AG20443 (cell line): ENCODE results near the gene GDI1.

Source experiments
- DNase-seq: peaks from one replicate; pipeline ENCODE4 v3.0.0; 2012; ENCODE audit warnings: low spot score, mixed read lengths

The GDI1 gene

GRCh38 chrX:154437971-154438893, 1.3 kb downstream of the GDI1 start:
- no peak for DNase-seq

- no peak for DNase-seq
These were observed 2.9 kb downstream of the GDI1 start for GRCh38 chrX:154439841-154440240.

GRCh38 chrX:154440623-154441357, 3.8 kb downstream of the GDI1 start:
- no peak for DNase-seq

- DNase-seq = no peak
These were observed 4.6 kb downstream of the GDI1 start for GRCh38 chrX:154441564-154441963.

- no peak for DNase-seq
These were observed 5.2 kb downstream of the GDI1 start for GRCh38 chrX:154441984-154442707.

GRCh38 chrX:154443479-154443910, 6.5 kb downstream of the GDI1 start:
- peak; percentile 12 for DNase-seq

- peak; percentile 92 for DNase-seq
These were observed 7.2 kb downstream of the GDI1 start, which contains the start of gene FAM50A for GRCh38 chrX:154443992-154444754. Gene FAM50A, plus strand, starts transcription at chrX:154444141. Its CDS starts 95 bp downstream, at chrX:154444236.

- no peak for DNase-seq
These were observed 7.8 kb downstream of the GDI1 start for GRCh38 chrX:154444755-154445246.

- no peak for DNase-seq
These were observed 8.8 kb downstream of the GDI1 start for GRCh38 chrX:154445776-154446175.

- DNase-seq = no peak
These were observed 9.5 kb downstream of the GDI1 start for GRCh38 chrX:154446430-154446829.

- DNase-seq = no peak
These were observed 11.5 kb downstream of the GDI1 start for GRCh38 chrX:154448484-154448883.

- no peak for DNase-seq
These were observed 12.7 kb downstream of the GDI1 start for GRCh38 chrX:154449618-154450017.

GRCh38 chrX:154450312-154450711, 13.4 kb downstream of the GDI1 start:
- no peak for DNase-seq

- no peak for DNase-seq
These were observed 15.9 kb downstream of the GDI1 start for GRCh38 chrX:154452823-154453222.

- DNase-seq = peak; percentile 79
These were observed 20.6 kb downstream of the GDI1 start for GRCh38 chrX:154457491-154458115.

- DNase-seq = peak; percentile 77
These were observed 21.4 kb downstream of the GDI1 start, which contains the start of gene PLXNA3 for GRCh38 chrX:154458116-154458953. Gene PLXNA3, plus strand, starts transcription at chrX:154458281. Its CDS starts 1,903 bp downstream, at chrX:154460184.

GRCh38 chrX:154458954-154459778, 22.2 kb downstream of the GDI1 start:
- DNase-seq = peak; percentile 25

- DNase-seq = no peak
These were observed 22.9 kb downstream of the GDI1 start for GRCh38 chrX:154459832-154460231.

GRCh38 chrX:154460326-154460725, 23.4 kb downstream of the GDI1 start:
- DNase-seq = peak; percentile 21
